HG03064 (cell line): ENCODE results near the gene ARRDC2.
A peak's percentile ranks its signal among the peaks of the same experiment; 100 is the strongest.
"Not testable (repeated sequence)": the region's sequence is repeated elsewhere in the genome, so short reads cannot be mapped to it uniquely, and the experiment has no call there.

ENCODE experiments used
- ATAC-seq: cut with Tn5 transposase; IDR thresholded peaks from one replicate; pipeline ENCODE4 v1.9.1; 2021; ENCODE audit warnings: low read depth; ENCODE audit not compliant: unreplicated experiment

The ARRDC2 gene

GRCh38 chr19:18016209-18016910 lies 8.4 kb downstream of the ARRDC2 start:
- ATAC-seq = no peak

- no peak for ATAC-seq
Observed at GRCh38 chr19:18017275-18018083, 9.5 kb downstream of the ARRDC2 start.

GRCh38 chr19:18020212-18021085 lies 12.5 kb downstream of the ARRDC2 start:
- ATAC-seq = no peak

- no peak for ATAC-seq
Observed at GRCh38 chr19:18021121-18021755, 13.3 kb downstream of the ARRDC2 start.

GRCh38 chr19:18023622-18024251 lies 15.8 kb downstream of the ARRDC2 start:
- ATAC-seq = no peak

- ATAC-seq = no peak
Observed at GRCh38 chr19:18027151-18027550, 19.2 kb downstream of the ARRDC2 start.

GRCh38 chr19:18029617-18030338 lies 21.8 kb downstream of the ARRDC2 start:
- no peak for ATAC-seq

GRCh38 chr19:18031401-18031800 lies 23.4 kb downstream of the ARRDC2 start:
- not testable (repeated sequence) for ATAC-seq

- ATAC-seq = not testable (repeated sequence)
Observed at GRCh38 chr19:18032102-18032501, 24.1 kb downstream of the ARRDC2 start.

- no peak for ATAC-seq
Observed at GRCh38 chr19:18041054-18041453, 33.1 kb downstream of the ARRDC2 start.

- ATAC-seq = no peak
Observed at GRCh38 chr19:18043676-18044075, 35.7 kb downstream of the ARRDC2 start.

- ATAC-seq = peak; percentile 79
Observed at GRCh38 chr19:18044825-18045304, 36.9 kb downstream of the ARRDC2 start.

GRCh38 chr19:18045307-18046050 lies 37.5 kb downstream of the ARRDC2 start:
- ATAC-seq = no peak

GRCh38 chr19:18046059-18046718 lies 38.2 kb downstream of the ARRDC2 start:
- ATAC-seq = no peak

GRCh38 chr19:18049385-18049784 lies 41.4 kb downstream of the ARRDC2 start:
- ATAC-seq = no peak

GRCh38 chr19:18051887-18052286 lies 43.9 kb downstream of the ARRDC2 start:
- no peak for ATAC-seq

- no peak for ATAC-seq
Observed at GRCh38 chr19:18053576-18054219, 45.7 kb downstream of the ARRDC2 start.

- ATAC-seq = no peak
Observed at GRCh38 chr19:18055967-18056366, 48.0 kb downstream of the ARRDC2 start.
